Measurements from ENCODE around the gene NUP98.

The NUP98 gene

GRCh38 chr11:3753110-3753509, 44.2 kb downstream of the NUP98 start:
- no peak for TF ChIP-seq CTCF (conservative IDR thresholded peaks at IDR 0.05; ENCODE audit: low read length)
- no peak for TF ChIP-seq EZH2phosphoT487 (IDR thresholded peaks at IDR 0.05; ENCODE audit: borderline replicate concordance)
- H3K36me3 ChIP-seq (ENCODE audit: insufficient read depth, low read length) = peaks cover 86% of the 10 kb centered on the region
- no peak overlapping the region for H3K4me2 ChIP-seq (ENCODE audit: low read depth, low read length, poor library complexity, severe bottlenecking)
- H2AFZ ChIP-seq (ENCODE audit: low read length) = no peak overlapping the region
- no peaks in the 10 kb centered on the region for H3K27me3 ChIP-seq (ENCODE audit: insufficient read depth, low read length, poor library complexity, severe bottlenecking)
- H3F3A ChIP-seq (ENCODE audit: low read depth) = no peaks in the 10 kb centered on the region
- H3K4me3 ChIP-seq (ENCODE audit: low read length, poor library complexity, severe bottlenecking) = no peak overlapping the region
- H3K9ac ChIP-seq (ENCODE audit: low read depth, low read length, poor library complexity, severe bottlenecking) = no peak overlapping the region
- no peaks in the 10 kb centered on the region for H3K4me1 ChIP-seq (ENCODE audit: insufficient read depth, low read length, poor library complexity, severe bottlenecking)
- peaks cover 3% of the 10 kb centered on the region for H4K20me1 ChIP-seq (ENCODE audit: insufficient read depth, low read length, poor library complexity, severe bottlenecking)
- H3K79me2 ChIP-seq (ENCODE audit: insufficient read depth, low read length) = 0 out of 2 replicates have a peak, but pooled peaks cover 4% of the 10 kb centered on the region
- H3K9me3 ChIP-seq (ENCODE audit: insufficient read depth, low read depth, low read length) = no peaks in the 10 kb centered on the region
- no peaks in the 10 kb centered on the region for H3K9me2 ChIP-seq (replicated peaks; ENCODE audit: low read depth, low read length)

GRCh38 chr11:3747704-3748103, 49.6 kb downstream of the NUP98 start:
- no peak overlapping the region for H3K4me3 ChIP-seq (ENCODE audit: low read length, poor library complexity, severe bottlenecking)
- H2AFZ ChIP-seq (ENCODE audit: low read length) = no peak overlapping the region
- H4K20me1 ChIP-seq (ENCODE audit: insufficient read depth, low read length, poor library complexity, severe bottlenecking) = peaks cover 9% of the 10 kb centered on the region
- H3F3A ChIP-seq (ENCODE audit: low read depth) = no peaks in the 10 kb centered on the region
- H3K79me2 ChIP-seq (ENCODE audit: insufficient read depth, low read length) = 0 out of 2 replicates have a peak, but pooled peaks cover 4% of the 10 kb centered on the region
- no peaks in the 10 kb centered on the region for H3K9me2 ChIP-seq (replicated peaks; ENCODE audit: low read depth, low read length)
- H3K4me1 ChIP-seq (ENCODE audit: insufficient read depth, low read length, poor library complexity, severe bottlenecking) = no peaks in the 10 kb centered on the region
- H3K4me2 ChIP-seq (ENCODE audit: low read depth, low read length, poor library complexity, severe bottlenecking) = no peak overlapping the region
- TF ChIP-seq CTCF (conservative IDR thresholded peaks at IDR 0.05; ENCODE audit: low read length) (no peak), EZH2phosphoT487 (IDR thresholded peaks at IDR 0.05; ENCODE audit: borderline replicate concordance) (no peak)
- no peak overlapping the region for H3K9ac ChIP-seq (ENCODE audit: low read depth, low read length, poor library complexity, severe bottlenecking)
- no peaks in the 10 kb centered on the region for H3K27me3 ChIP-seq (ENCODE audit: insufficient read depth, low read length, poor library complexity, severe bottlenecking)
- no peaks in the 10 kb centered on the region for H3K9me3 ChIP-seq (ENCODE audit: insufficient read depth, low read depth, low read length)
- peaks cover 86% of the 10 kb centered on the region for H3K36me3 ChIP-seq (ENCODE audit: insufficient read depth, low read length)

GRCh38 chr11:3745161-3745560, 52.2 kb downstream of the NUP98 start:
- peaks cover 9% of the 10 kb centered on the region for H4K20me1 ChIP-seq (ENCODE audit: insufficient read depth, low read length, poor library complexity, severe bottlenecking)
- H3K36me3 ChIP-seq (ENCODE audit: insufficient read depth, low read length) = peaks cover 84% of the 10 kb centered on the region
- no peaks in the 10 kb centered on the region for H3K9me2 ChIP-seq (replicated peaks; ENCODE audit: low read depth, low read length)
- H3K4me2 ChIP-seq (ENCODE audit: low read depth, low read length, poor library complexity, severe bottlenecking) = no peak overlapping the region
- no peaks in the 10 kb centered on the region for H3K4me1 ChIP-seq (ENCODE audit: insufficient read depth, low read length, poor library complexity, severe bottlenecking)
- H3K9ac ChIP-seq (ENCODE audit: low read depth, low read length, poor library complexity, severe bottlenecking) = no peak overlapping the region
- no peaks in the 10 kb centered on the region for H3K9me3 ChIP-seq (ENCODE audit: insufficient read depth, low read depth, low read length)
- H3F3A ChIP-seq (ENCODE audit: low read depth) = no peaks in the 10 kb centered on the region
- H3K79me2 ChIP-seq (ENCODE audit: insufficient read depth, low read length) = no peaks in the 10 kb centered on the region
- no peak for TF ChIP-seq EZH2phosphoT487 (IDR thresholded peaks at IDR 0.05; ENCODE audit: borderline replicate concordance)
- no peak for TF ChIP-seq CTCF (conservative IDR thresholded peaks at IDR 0.05; ENCODE audit: low read length)
- no peak overlapping the region for H3K4me3 ChIP-seq (ENCODE audit: low read length, poor library complexity, severe bottlenecking)
- H3K27me3 ChIP-seq (ENCODE audit: insufficient read depth, low read length, poor library complexity, severe bottlenecking) = no peaks in the 10 kb centered on the region
- H2AFZ ChIP-seq (ENCODE audit: low read length) = no peak overlapping the region
